PFSK-1 (cell line): ENCODE data around the gene DCLRE1A.

ENCODE experiments used
- POLR2AphosphoS5 ChIP-seq: IDR thresholded peaks from 2 replicates; pipeline ENCODE4 v1.6.1; 2012; ENCODE audit warnings: low read depth, mild to moderate bottlenecking, control low read depth, low read length, moderate library complexity
- SIN3A ChIP-seq: IDR thresholded peaks from 2 replicates; pipeline ENCODE4 v1.6.1; 2012; ENCODE audit warnings: mild to moderate bottlenecking, low read length, moderate library complexity, borderline replicate concordance; ENCODE audit not compliant: insufficient read depth
- TAF1 ChIP-seq: IDR thresholded peaks from 2 replicates; pipeline ENCODE4 v1.6.1; 2012; ENCODE audit warnings: low read length, control low read depth, borderline replicate concordance; ENCODE audit not compliant: insufficient read depth
- TF ChIP-seq, protein P1 (sequence below), 2 experiments: IDR thresholded peaks; 2 replicates each; pipeline versions ENCODE4 v1.6.1 to v1.8.0; 2011 to 2012; ENCODE audit warnings: low read depth in 2 of 2, low read length in 2 of 2, control low read depth in 1 of 2, inconsistent platforms in 1 of 2, mild to moderate bottlenecking in 1 of 2, moderate library complexity in 1 of 2; ENCODE audit not compliant: insufficient read depth in 1 of 2

DNA sequence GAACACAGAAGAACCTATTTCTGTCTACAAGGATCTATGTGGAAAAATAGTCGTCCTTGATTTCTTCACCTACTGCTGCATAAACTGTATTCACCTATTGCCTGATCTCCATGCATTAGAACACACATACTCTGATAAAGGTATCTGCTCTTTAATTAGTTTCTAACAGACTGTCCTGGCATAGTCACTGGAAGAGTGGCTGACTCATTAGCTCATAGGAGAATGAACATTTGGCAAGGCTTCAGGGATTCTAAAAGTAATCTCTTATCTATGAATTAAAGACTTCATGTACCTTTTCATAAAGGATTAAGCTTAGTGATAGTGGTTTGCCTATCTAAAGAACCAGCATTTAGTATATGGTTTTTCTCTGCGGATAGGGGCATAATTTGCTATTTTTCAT, 4.7 kb upstream of the DCLRE1A start:
- TF ChIP-seq SIN3A (no peak), TAF1 (no peak), POLR2AphosphoS5 (no peak)
- TF ChIP-seq, protein P1, sequence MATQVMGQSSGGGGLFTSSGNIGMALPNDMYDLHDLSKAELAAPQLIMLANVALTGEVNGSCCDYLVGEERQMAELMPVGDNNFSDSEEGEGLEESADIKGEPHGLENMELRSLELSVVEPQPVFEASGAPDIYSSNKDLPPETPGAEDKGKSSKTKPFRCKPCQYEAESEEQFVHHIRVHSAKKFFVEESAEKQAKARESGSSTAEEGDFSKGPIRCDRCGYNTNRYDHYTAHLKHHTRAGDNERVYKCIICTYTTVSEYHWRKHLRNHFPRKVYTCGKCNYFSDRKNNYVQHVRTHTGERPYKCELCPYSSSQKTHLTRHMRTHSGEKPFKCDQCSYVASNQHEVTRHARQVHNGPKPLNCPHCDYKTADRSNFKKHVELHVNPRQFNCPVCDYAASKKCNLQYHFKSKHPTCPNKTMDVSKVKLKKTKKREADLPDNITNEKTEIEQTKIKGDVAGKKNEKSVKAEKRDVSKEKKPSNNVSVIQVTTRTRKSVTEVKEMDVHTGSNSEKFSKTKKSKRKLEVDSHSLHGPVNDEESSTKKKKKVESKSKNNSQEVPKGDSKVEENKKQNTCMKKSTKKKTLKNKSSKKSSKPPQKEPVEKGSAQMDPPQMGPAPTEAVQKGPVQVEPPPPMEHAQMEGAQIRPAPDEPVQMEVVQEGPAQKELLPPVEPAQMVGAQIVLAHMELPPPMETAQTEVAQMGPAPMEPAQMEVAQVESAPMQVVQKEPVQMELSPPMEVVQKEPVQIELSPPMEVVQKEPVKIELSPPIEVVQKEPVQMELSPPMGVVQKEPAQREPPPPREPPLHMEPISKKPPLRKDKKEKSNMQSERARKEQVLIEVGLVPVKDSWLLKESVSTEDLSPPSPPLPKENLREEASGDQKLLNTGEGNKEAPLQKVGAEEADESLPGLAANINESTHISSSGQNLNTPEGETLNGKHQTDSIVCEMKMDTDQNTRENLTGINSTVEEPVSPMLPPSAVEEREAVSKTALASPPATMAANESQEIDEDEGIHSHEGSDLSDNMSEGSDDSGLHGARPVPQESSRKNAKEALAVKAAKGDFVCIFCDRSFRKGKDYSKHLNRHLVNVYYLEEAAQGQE (IDR thresholded peaks at IDR 0.05; ENCODE audit: insufficient read depth in 1 of 2, low read depth in 2 of 2, low read length in 2 of 2), result no peak
